Panc1 (cell line): Measurements from ENCODE around the gene ADK. TPM values are rescaled to one million over a fixed set of nuclear protein-coding genes. Genes with fewer than 3 reads are reported as not detected.

Experiments
- ATAC-seq: fragments of 200-7000 bp; cut with Tn5 transposase; 2 replicates; pipeline ENCODE4 v1.9.1; 2020; ENCODE audit warnings: mild to moderate bottlenecking, moderate library complexity
- BruUV-seq: library from RNA; stranded (reverse); fragments of 400-500 nt; replicated peaks from 2 replicates; lab custom pipeline; 2021; lab: Mats Ljungman, UMichigan
- CTCF ChIA-PET: fragments of 300-600 bp; sonication (Branson Sonifier 250); formaldehyde crosslinking; loops from one replicate; lab custom pipeline; 2022; ENCODE audit warnings: antibody characterized with exemption; lab: Charles Lee
- POLR2A ChIA-PET: fragments of 300-600 bp; sonication (Branson Sonifier 250); formaldehyde crosslinking; loops from one replicate; lab custom pipeline; 2022; ENCODE audit warnings: antibody characterized with exemption; lab: Charles Lee
- DNase-seq: peaks from one replicate; pipeline ENCODE4 v3.0.0-alpha.2; 2010; ENCODE audit warnings: low read depth, low spot score
- H3K27ac ChIP-seq: 2 replicates; pipeline ENCODE4 v1.5.1; 2011; ENCODE audit warnings: mild to moderate bottlenecking, low read length, inconsistent platforms
- H3K27me3 ChIP-seq: fragments of 200-500 bp; sonication (Bioruptor generic); 2 replicates; pipeline ENCODE4 v1.6.0; 2014; ENCODE audit warnings: low read length, inconsistent platforms; ENCODE audit not compliant: control insufficient read depth, insufficient read depth
- H3K36me3 ChIP-seq: fragments of 200-500 bp; sonication (Bioruptor generic); 2 replicates; pipeline ENCODE4 v1.5.1; 2014; ENCODE audit warnings: inconsistent platforms, mild to moderate bottlenecking, low read length, moderate library complexity; ENCODE audit not compliant: control insufficient read depth, insufficient read depth
- H3K4me1 ChIP-seq: 2 replicates; pipeline ENCODE4 v1.5.1; 2011; ENCODE audit warnings: inconsistent platforms, mild to moderate bottlenecking, low read length, moderate library complexity; ENCODE audit not compliant: control insufficient read depth, insufficient read depth
- H3K4me3 ChIP-seq, 2 experiments: 2 replicates each; pipeline ENCODE4 v1.5.1; 2011 to 2012; ENCODE audit warnings: low read depth in 2 of 2, low read length in 2 of 2, mild to moderate bottlenecking in 2 of 2, inconsistent platforms in 1 of 2, moderate library complexity in 1 of 2
- H3K9me3 ChIP-seq: fragments of 200-500 bp; sonication (Bioruptor generic); 2 replicates; pipeline ENCODE4 v1.5.1; 2014; ENCODE audit warnings: low read depth, mild to moderate bottlenecking, inconsistent platforms, low read length, moderate library complexity; ENCODE audit not compliant: control insufficient read depth, insufficient read depth
- CTCF ChIP-seq: fragments of 450-650 bp; IDR thresholded peaks from 2 replicates; pipeline ENCODE4 v1.5.1; 2017; ENCODE audit warnings: mild to moderate bottlenecking
- POLR2AphosphoS5 ChIP-seq: IDR thresholded peaks from 2 replicates; pipeline ENCODE4 v1.6.1; 2012; ENCODE audit warnings: mild to moderate bottlenecking, low read depth, low read length, moderate library complexity
- REST ChIP-seq, 2 experiments: IDR thresholded peaks; 2 replicates each; pipeline ENCODE4 v1.6.1; 2011 to 2012; ENCODE audit warnings: low read depth in 2 of 2, control low read depth in 1 of 2, low read length in 1 of 2, mild to moderate bottlenecking in 1 of 2, moderate library complexity in 1 of 2; ENCODE audit not compliant: insufficient read depth in 1 of 2
- SIN3A ChIP-seq: IDR thresholded peaks from 2 replicates; pipeline ENCODE4 v1.6.1; 2012; ENCODE audit warnings: low read depth, mild to moderate bottlenecking, low read length, moderate library complexity, borderline replicate concordance; ENCODE audit not compliant: insufficient read depth
- in situ Hi-C: cut with HindIII; loops from 2 replicates; pipeline ENCODE4 v1.10.0; 2016; ENCODE audit warnings: low sequenced_read_pairs, low pct_unique_long_range_greater_than_20kb
- intact Hi-C: fragments of 100-400 bp; cut with micrococcal nuclease; formaldehyde crosslinking; loops from one replicate; pipeline ENCODE4 v1.10.0; 2022; ENCODE audit not compliant: unreplicated experiment
- total RNA-seq: library from RNA; stranded (reverse); gene quantifications from one replicate; pipeline ENCODE4 v1.2.1, GENCODE V29; 2021; ENCODE audit not compliant: unreplicated experiment

Gene ADK
- total RNA-seq, 1 experiment from 2014 or later: 64.5 TPM

GRCh38 chr10:74755273-74755672 lies 604.3 kb downstream of the ADK start:
- POLR2A ChIA-PET: no interaction called here
- TF ChIP-seq CTCF (no peak), POLR2AphosphoS5 (no peak), REST (IDR thresholded peaks at IDR 0.05; ENCODE audit: insufficient read depth in 1 of 2, low read depth in 2 of 2, low read length in 1 of 2) (no peak), SIN3A (no peak)
- no peak for DNase-seq
- intact Hi-C loops: no loop called here
- Histone ChIP-seq H3K9me3 (no peaks in the 10 kb centered on the region), H3K27me3 (no peaks in the 10 kb centered on the region), H3K4me3 (no peak overlapping the region), H3K4me1 (no peaks in the 10 kb centered on the region), H3K27ac (0 out of 2 replicates have a peak overlapping the region, but pooled peaks have one; percentile 6), H3K36me3 (no peaks in the 10 kb centered on the region)
- CTCF ChIA-PET: no interaction called here
- no peak for ATAC-seq
- BruUV-seq: no TSS peak
- in situ Hi-C loops: no loop called here

Other genes starting within 250 kb of the ADK start
- 305 TPM for gene PLAU, start 240.1 kb upstream of the ADK start, total RNA-seq
- gene VCL, start 153.1 kb upstream of the ADK start, total RNA-seq: 495 TPM
- gene AP3M1, start 393 bp upstream of the ADK start, total RNA-seq: 51.5 TPM